Measurements from ENCODE around the gene MBD3.

DNA sequence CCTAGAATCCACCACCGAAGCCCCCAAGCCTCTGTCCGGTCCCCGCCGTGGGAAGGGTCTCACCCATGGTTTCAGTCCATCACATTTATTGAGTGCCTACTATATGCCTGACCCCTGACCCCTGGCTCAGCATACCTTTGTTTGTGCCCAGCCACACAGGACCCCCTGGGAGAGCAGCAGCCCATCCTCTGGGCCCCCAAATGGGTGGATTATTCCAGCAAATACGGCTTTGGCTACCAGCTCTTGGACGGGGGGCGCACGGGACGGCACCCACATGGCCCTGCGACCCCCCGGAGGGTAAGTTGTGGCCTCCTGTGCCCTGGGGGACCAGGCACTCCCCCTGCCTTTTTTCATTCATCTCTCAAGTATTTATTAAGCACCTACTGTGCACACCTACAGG, 61.1 kb downstream of the MBD3 start:
- TF ChIP-seq, protein P1, sequence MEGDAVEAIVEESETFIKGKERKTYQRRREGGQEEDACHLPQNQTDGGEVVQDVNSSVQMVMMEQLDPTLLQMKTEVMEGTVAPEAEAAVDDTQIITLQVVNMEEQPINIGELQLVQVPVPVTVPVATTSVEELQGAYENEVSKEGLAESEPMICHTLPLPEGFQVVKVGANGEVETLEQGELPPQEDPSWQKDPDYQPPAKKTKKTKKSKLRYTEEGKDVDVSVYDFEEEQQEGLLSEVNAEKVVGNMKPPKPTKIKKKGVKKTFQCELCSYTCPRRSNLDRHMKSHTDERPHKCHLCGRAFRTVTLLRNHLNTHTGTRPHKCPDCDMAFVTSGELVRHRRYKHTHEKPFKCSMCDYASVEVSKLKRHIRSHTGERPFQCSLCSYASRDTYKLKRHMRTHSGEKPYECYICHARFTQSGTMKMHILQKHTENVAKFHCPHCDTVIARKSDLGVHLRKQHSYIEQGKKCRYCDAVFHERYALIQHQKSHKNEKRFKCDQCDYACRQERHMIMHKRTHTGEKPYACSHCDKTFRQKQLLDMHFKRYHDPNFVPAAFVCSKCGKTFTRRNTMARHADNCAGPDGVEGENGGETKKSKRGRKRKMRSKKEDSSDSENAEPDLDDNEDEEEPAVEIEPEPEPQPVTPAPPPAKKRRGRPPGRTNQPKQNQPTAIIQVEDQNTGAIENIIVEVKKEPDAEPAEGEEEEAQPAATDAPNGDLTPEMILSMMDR (IDR thresholded peaks at IDR 0.05; ENCODE audit: low read length), result no peak
- TF ChIP-seq EZH2 (IDR thresholded peaks at IDR 0.05; ENCODE audit: borderline replicate concordance, low read length), result no peak

Measured in OCI-LY1 (cell line).